Skin epidermis (tissue), 12 donors: ENCODE results near the gene BAZ2B.

ENCODE experiments used
- H3K27ac ChIP-seq, 21 experiments: fragments of 200-600 bp; sonication (generic) in 11 of 21; one replicate each; pipeline ENCODE4 v1.5.0; 2020; ENCODE audit warnings: mild to moderate bottlenecking in 3 of 21, inconsistent platforms in 2 of 21, moderate library complexity in 2 of 21
- H3K4me3 ChIP-seq, 7 experiments: fragments of 200-600 bp; sonication (generic) in 2 of 7; one replicate each; pipeline ENCODE4 v1.5.0; 2020; ENCODE audit warnings: inconsistent platforms in 2 of 7, mild to moderate bottlenecking in 2 of 7, moderate library complexity in 1 of 7

BAZ2B gene

GRCh38 chr2:159286709-159287441 lies 329.5 kb downstream of the BAZ2B start:
- H3K4me3 ChIP-seq: peak overlapping the region; percentile 58 to 94 (median 78)
- H3K27ac ChIP-seq: peak overlapping the region; percentile 15 to 95 (median 89)

GRCh38 chr2:159285929-159286708 lies 330.2 kb downstream of the BAZ2B start, which contains the start of gene WDSUB1:
Gene WDSUB1 (minus strand): TSS chr2:159286703. CDS start chr2:159283069, 3,634 bp downstream.
- Histone ChIP-seq H3K4me3 (peak within 1 kb of the TSS; percentile 58 to 94 (median 78)), H3K27ac (peak within 1 kb of the TSS; percentile 29 to 95 (median 89))

GRCh38 chr2:159285433-159285832 lies 330.9 kb downstream of the BAZ2B start:
- peak overlapping the region in 12 of 21 experiments; percentile 49 to 93 (median 88) for H3K27ac ChIP-seq
- H3K4me3 ChIP-seq: peak overlapping the region in 6 of 7 experiments; percentile 58 to 94 (median 77)

- H3K4me3 ChIP-seq: no peak overlapping the region
- H3K27ac ChIP-seq: no peak overlapping the region
These were observed 332.8 kb downstream of the BAZ2B start for GRCh38 chr2:159283529-159283928.

- Histone ChIP-seq H3K4me3 (no peak overlapping the region), H3K27ac (no peak overlapping the region)
These were observed 335.3 kb downstream of the BAZ2B start for GRCh38 chr2:159281002-159281401.

- no peak overlapping the region for H3K4me3 ChIP-seq
- no peak overlapping the region for H3K27ac ChIP-seq
These were observed 336.6 kb downstream of the BAZ2B start for GRCh38 chr2:159279700-159280099.

GRCh38 chr2:159275111-159275510 lies 341.2 kb downstream of the BAZ2B start:
- H3K27ac ChIP-seq: no peak overlapping the region
- no peak overlapping the region for H3K4me3 ChIP-seq

- Histone ChIP-seq H3K4me3 (no peak overlapping the region), H3K27ac (no peak overlapping the region)
These were observed 344.2 kb downstream of the BAZ2B start for GRCh38 chr2:159272156-159272555.

- Histone ChIP-seq H3K4me3 (no peak overlapping the region), H3K27ac (no peak overlapping the region)
These were observed 345.5 kb downstream of the BAZ2B start for GRCh38 chr2:159270744-159271379.
